HepG2 (cell line): ENCODE measurements around the gene LTA.

Source experiments
- CBX2 ChIP-seq, 2 experiments: fragments of 200-600 bp in 1 of 2; sonication (generic); formaldehyde crosslinking in 1 of 2; IDR thresholded peaks; 2 replicates each; pipeline versions ENCODE4 v1.7.0 to v1.8.1; 2018 to 2022; ENCODE audit warnings: low read depth in 2 of 2, low read length in 1 of 2, mild to moderate bottlenecking in 1 of 2, missing genetic modification reagents in 1 of 2
- MED1 ChIP-seq: sonication (generic); formaldehyde crosslinking; IDR thresholded peaks from 2 replicates; pipeline ENCODE4 v1.4.0; 2020; ENCODE audit warnings: missing genetic modification reagents
- TF ChIP-seq, protein P1 (sequence below): sonication (generic); formaldehyde crosslinking; IDR thresholded peaks from 2 replicates; pipeline ENCODE4 v1.5.0; 2020; ENCODE audit warnings: mild to moderate bottlenecking, missing genetic modification reagents, moderate library complexity
- TF ChIP-seq, protein P2 (sequence below): sonication (generic); formaldehyde crosslinking; IDR thresholded peaks from 2 replicates; pipeline ENCODE4 v1.5.0; 2020; ENCODE audit warnings: missing genetic modification reagents

DNA sequence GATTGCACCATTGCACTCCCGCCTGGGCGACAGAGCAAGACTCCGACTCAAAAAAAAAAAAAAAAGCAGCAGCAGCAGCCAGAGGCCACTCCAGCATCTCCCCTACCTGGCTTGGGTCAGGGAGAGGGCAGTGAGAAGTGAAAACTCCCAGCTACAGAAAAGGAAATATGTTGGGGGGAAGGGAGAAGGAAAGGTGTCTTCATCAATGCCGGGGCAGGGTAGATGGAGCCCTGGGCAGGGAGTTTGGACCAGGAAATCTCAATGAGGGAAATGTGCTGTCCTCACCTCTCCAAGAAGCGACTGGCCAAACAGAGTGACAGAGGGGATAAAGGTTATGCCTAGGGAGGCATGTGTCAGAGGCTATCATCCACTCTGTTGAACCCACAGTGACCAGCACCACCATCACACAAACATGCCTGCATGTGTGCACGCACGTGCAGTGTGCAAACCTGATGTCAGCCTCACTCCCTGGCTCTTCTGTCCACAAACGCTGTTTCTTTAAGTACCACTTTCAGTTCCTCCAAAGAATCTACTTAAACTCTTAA is 42.1 kb downstream of the LTA start:
- TF ChIP-seq, protein P1, sequence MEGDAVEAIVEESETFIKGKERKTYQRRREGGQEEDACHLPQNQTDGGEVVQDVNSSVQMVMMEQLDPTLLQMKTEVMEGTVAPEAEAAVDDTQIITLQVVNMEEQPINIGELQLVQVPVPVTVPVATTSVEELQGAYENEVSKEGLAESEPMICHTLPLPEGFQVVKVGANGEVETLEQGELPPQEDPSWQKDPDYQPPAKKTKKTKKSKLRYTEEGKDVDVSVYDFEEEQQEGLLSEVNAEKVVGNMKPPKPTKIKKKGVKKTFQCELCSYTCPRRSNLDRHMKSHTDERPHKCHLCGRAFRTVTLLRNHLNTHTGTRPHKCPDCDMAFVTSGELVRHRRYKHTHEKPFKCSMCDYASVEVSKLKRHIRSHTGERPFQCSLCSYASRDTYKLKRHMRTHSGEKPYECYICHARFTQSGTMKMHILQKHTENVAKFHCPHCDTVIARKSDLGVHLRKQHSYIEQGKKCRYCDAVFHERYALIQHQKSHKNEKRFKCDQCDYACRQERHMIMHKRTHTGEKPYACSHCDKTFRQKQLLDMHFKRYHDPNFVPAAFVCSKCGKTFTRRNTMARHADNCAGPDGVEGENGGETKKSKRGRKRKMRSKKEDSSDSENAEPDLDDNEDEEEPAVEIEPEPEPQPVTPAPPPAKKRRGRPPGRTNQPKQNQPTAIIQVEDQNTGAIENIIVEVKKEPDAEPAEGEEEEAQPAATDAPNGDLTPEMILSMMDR (CRISPR knock-in tag), result no peak
- TF ChIP-seq, protein P2, sequence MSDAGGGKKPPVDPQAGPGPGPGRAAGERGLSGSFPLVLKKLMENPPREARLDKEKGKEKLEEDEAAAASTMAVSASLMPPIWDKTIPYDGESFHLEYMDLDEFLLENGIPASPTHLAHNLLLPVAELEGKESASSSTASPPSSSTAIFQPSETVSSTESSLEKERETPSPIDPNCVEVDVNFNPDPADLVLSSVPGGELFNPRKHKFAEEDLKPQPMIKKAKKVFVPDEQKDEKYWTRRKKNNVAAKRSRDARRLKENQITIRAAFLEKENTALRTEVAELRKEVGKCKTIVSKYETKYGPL (CRISPR knock-in tag), result no peak
- TF ChIP-seq CBX2 (IDR thresholded peaks at IDR 0.05; ENCODE audit: low read depth, low read length) (no peak), CBX2 (CRISPR knock-in tag; IDR thresholded peaks at IDR 0.05; ENCODE audit: low read depth) (no peak), MED1 (CRISPR knock-in tag) (no peak)
